AG09319 (cell line): Measurements from ENCODE around the gene CTNNA3.
"Not testable (repeated sequence)": the region's sequence is repeated elsewhere in the genome, so short reads cannot be mapped to it uniquely, and the experiment has no call there.

Experiments
- DNase-seq: peaks from one replicate; pipeline ENCODE4 v3.0.0-alpha.2; 2010; ENCODE audit warnings: low read depth; ENCODE audit errors: extremely low read depth
- CTCF ChIP-seq: IDR thresholded peaks from 2 replicates; pipeline ENCODE4 v1.5.1; 2011; ENCODE audit warnings: low read depth, mild to moderate bottlenecking, inconsistent platforms, low read length, moderate library complexity

The CTNNA3 gene

GRCh38 chr10:66350622-66351399 lies 1345.2 kb downstream of the CTNNA3 start:
- no peak for TF ChIP-seq CTCF
- no peak for DNase-seq

- TF ChIP-seq CTCF = no peak
- DNase-seq = no peak
These were observed 1346.3 kb downstream of the CTNNA3 start for GRCh38 chr10:66349726-66350125.

GRCh38 chr10:66349076-66349475 lies 1346.9 kb downstream of the CTNNA3 start:
- no peak for DNase-seq
- no peak for TF ChIP-seq CTCF

- TF ChIP-seq CTCF = no peak
- DNase-seq = no peak
These were observed 1358.8 kb downstream of the CTNNA3 start for GRCh38 chr10:66337211-66337610.

GRCh38 chr10:66336791-66337190 lies 1359.2 kb downstream of the CTNNA3 start:
- no peak for TF ChIP-seq CTCF
- no peak for DNase-seq

GRCh38 chr10:66335753-66336152 lies 1360.2 kb downstream of the CTNNA3 start:
- not testable (repeated sequence) for DNase-seq

GRCh38 chr10:66329147-66329546 lies 1366.8 kb downstream of the CTNNA3 start:
- no peak for TF ChIP-seq CTCF
- no peak for DNase-seq

- DNase-seq = no peak
These were observed 1369.1 kb downstream of the CTNNA3 start for GRCh38 chr10:66326876-66327275.

More at GRCh38 chr10:66326876-66327275, 1369.1 kb downstream of the CTNNA3 start:
- TF ChIP-seq CTCF = no peak
